Measurements from ENCODE around the gene PODXL.

DNA sequence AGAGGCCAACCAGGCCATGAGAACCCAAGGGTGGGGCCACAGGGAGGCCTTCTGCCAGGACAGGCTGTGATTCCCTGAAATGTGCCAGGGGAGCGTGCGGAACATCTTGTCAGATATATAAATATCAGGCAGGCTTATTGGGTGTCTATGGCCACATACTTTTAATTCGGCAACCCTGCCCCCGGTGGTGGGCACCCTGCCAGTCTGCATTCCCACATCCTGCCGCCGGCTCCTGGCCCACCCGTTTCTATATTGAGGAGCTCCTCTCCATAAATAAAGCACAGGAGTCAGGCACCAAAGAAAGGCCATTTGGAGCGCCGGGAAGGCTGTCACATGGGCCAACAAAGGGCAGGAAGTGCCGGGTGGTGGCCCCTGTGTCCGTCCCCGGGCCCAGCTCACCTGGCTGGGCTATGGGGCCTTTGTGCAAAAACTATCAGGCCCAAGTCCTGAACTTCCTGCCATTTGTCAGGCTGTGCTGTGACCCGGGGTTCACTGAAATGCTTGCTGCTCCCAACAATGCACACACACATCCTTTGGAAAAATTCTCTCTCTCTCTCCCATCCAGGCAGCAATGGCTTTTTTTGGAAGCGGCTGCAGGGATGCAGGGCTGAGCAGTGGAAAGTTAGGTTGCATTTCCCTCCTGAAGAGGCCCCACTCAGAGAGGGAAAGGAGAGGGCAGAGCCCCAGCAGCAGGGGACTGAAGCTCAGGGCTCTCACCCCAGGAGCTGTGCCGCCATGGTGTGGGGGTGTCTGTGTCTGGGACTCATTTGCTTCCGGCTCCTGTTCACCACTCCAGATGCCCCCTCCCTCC, 25.0 kb upstream of the PODXL start:
- TF ChIP-seq, protein P1, sequence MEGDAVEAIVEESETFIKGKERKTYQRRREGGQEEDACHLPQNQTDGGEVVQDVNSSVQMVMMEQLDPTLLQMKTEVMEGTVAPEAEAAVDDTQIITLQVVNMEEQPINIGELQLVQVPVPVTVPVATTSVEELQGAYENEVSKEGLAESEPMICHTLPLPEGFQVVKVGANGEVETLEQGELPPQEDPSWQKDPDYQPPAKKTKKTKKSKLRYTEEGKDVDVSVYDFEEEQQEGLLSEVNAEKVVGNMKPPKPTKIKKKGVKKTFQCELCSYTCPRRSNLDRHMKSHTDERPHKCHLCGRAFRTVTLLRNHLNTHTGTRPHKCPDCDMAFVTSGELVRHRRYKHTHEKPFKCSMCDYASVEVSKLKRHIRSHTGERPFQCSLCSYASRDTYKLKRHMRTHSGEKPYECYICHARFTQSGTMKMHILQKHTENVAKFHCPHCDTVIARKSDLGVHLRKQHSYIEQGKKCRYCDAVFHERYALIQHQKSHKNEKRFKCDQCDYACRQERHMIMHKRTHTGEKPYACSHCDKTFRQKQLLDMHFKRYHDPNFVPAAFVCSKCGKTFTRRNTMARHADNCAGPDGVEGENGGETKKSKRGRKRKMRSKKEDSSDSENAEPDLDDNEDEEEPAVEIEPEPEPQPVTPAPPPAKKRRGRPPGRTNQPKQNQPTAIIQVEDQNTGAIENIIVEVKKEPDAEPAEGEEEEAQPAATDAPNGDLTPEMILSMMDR (conservative IDR thresholded peaks at IDR 0.05 in 1 of 2, IDR thresholded peaks at IDR 0.05 in 1 of 2; ENCODE audit: extremely low read depth in 1 of 2, insufficient read depth in 1 of 2, low read depth in 1 of 2, low read length in 2 of 2) = no peak
- TF ChIP-seq EZH2 (IDR thresholded peaks at IDR 0.05; ENCODE audit: borderline replicate concordance, low read length) = no peak

Data from mammary epithelial cell (primary cell).